ENCODE data around the gene BRD7.

BRD7 gene

DNA sequence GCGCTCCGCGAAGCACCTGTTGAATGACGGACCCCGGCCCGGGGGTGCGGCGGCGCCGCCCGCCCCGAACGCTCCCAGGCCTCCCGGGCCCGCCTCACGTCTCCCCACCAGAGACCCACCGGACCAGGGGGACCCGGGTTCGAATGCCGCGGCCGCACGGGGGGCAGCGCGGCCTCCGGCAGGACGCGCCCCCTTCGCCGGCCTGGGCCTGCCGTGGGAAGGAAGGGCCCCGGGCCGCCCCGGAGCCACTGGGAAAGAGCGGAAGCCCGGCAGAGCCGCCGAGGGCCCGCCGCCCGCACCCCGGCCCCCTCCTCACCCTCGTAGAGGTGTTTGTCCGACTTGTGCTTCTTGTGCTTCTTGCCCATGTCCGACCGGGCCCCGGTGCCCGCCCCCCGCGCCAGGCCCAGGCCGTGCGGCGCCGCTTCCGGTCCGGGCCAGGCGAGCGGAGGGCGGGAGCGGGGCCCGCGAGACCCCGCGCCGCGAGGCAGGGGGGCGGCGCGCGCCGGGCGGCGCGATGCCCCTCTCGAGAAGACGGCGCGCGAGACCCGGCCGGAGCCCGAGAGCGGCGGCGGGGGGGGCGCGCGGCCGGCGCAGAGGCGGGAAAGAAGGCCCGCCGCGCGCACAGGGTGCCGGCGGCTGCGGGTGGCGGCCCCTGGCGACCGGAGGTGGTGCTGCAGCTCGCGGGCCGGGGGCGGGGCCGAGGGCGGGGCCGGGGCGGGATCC lies at the start of gene BRD7:
Gene BRD7, minus strand, starts transcription at position 579 of the 723 bp plus-strand sequence. Its CDS starts 214 bp downstream, at position 365.
- peak; percentile 52 for DNase-seq

DNA sequence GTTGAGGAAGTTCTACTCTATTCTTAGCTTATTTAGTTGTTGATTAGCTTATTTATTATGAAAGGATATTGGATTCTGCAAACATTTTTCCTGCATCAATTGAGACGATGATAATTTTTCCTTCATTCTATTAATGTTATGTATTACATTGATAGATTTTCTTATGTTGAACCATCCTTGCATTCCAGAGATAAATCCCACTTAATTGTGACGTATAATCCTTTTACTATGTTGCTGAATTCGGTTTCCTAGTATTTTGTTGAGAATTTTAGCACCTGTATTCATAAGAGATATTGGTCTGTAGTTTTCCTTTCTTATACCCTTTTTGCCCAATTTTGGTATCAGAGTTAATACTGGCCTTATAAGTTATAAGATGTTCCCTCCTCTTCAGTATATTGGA lies 47.6 kb upstream of the BRD7 start:
- DNase-seq: no peak

DNA sequence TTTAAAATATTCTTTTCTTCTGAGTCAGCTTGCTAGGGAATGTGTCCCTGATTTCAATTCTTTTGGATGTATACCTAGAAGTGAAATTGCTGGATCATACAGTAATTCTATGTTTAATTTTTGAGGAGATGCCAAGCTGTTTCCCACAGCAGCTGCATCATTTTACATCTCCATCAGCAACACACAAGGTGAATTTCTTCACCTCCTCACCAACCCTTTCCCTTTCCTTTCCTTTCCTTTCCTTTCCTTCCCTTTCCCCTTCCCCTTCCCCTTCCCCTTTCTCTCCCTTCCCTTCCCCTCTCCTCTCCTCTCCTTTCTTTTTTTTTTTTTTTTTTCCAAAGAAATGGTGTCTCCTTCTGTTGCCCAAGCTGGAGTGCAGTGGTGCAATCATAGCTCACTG lies 45.4 kb upstream of the BRD7 start:
- no peak for DNase-seq

DNA sequence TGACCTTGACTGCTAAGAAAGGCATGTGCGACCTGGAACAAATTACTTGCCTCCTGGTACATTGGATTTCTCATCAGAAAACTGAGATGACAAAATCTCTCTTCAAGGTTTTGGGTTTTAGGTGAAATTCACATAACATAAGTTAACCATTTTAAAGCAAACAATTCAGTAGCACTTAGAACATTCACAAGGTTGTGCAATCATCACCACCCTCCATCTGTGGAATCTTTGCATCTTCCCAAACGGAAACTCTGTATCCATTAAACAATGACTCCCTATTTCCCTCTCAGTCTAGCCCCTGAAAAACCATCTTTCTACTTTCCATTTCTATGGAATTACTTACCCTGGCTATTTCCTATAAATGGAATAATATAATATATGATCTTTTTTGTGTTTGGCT lies 42.2 kb upstream of the BRD7 start:
- DNase-seq: no peak

DNA sequence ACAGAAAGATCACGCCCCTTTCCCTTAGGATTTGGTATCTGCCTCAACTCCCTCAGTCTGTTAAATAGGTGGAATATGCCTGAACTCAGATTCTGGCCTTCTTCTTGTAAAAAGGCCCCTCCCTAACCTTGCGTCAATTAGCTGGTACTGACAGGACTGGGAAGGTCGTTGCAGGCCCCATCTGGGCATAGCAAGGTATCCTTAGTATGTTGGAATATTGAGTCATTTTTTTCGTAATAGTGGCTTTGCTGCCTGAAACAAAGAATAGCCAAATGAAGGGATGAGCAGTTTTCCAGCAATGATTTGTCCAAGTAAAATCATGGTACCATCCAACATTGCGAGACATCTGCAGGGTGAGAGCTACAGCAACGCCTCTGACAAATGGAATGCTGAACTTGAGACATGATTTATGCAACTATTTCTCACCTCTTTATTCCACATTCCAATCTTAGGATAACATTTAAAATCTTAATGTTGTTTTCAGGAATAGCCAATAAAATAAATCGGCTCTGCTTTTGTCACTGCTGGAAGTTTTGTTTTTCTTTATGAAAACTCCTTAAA lies 39.3 kb upstream of the BRD7 start:
- no peak for DNase-seq

DNA sequence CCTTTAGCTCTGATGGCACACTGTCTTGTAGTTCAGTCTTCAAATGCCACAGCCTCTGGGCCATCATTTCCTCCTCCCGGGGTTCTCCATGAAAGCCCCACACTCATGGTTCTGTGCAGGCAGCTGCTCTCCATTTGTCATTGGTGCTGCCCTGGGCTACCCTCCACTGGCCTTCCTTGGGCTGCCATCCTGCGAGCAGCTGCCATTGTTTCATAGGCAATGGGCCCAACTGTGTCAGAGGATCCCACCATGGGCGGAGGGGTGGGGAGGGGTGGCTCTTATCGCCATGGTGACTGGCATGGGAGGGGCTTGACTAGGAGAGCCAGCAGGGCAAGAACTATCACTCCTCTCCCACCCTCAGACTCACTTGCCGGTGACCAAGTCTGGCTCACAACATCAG lies 38.6 kb upstream of the BRD7 start:
- no peak for DNase-seq

DNA sequence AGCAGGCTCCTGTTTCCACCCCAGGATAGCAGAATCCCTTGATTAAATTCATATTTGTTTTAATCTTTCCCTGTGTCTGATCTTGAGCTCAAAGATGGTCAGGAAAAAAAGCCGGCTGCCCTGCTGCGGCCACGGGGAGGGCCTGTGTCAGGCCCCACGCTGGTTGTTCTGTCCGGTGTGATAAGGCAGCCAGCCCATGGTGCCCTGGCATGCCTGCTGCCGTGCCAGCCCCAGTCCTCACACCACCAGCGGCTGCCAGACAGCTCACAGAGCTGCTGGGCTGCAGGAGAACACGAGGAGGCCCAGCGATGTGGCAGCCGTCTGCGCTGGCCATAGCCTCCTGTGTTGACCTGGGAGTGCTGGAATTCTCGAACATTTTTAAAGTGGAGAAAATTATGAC lies 34.7 kb upstream of the BRD7 start:
- DNase-seq: no peak

DNA sequence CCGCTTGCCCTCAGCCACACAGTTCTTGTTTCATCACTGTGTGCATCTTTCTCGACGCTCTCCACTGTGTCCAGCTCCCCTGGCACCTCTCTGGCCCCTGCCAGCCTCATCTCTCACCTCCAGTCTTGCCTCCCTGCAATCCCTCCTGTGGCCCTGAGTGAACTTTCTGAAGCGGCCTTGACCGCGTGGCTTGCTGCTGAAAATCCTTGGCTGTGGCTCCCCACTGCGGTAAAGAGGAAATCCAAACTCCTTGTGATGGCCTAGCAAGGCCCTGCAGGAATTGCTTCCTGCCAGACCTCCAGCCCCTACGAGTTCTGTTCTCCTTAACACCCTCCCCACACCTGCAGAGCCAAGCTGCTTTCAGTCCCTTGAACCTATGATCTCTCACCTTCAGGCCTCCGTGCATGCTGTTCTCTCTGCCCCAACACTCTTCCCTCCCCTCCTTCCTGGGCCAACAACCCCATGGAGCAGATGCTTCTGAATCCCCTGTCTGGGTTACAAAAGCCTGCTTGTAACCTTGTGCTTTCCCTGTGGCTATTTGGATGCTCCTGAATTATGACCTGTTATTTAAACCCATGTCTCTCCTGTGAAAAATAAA lies 33.6 kb upstream of the BRD7 start:
- no peak for DNase-seq

DNA sequence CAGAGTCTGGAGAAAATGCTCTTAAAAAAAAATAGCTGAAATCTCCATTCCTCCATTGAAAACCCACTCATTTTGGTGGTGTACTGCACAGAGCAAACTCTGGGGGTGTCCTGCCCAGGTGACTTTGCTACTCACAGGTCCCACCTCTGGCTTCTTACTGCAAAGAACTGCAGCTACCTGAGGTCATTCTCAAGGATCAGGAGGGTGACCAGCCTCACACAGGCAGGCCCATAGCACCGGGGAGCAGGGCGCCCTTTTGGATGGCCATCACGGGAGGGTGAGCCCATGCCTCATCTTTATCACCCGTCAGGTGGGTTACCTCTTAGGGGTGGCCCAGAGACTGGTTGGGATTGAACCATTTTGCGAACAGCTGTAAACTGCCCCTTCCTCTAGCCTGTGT lies 32.6 kb upstream of the BRD7 start:
- no peak for DNase-seq

DNA sequence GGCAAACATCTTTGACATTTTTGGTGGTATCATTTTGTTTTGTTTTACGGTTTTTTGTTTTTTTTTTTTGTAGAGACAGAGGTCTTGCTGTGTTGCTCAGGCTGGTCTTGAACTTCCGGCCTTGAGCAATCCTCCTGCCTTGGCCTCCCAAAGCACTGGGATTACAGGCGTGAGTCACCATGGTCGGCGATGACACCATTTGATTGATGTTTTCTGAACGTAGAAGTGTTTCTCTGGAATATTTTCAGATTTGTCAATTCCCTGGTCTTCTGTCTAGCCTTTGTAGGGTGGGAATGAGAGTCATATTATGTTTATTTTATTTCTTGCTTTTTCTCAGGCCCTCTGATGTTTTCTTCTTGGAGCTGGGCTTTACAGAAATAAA lies 32.2 kb upstream of the BRD7 start:
- no peak for DNase-seq

DNA sequence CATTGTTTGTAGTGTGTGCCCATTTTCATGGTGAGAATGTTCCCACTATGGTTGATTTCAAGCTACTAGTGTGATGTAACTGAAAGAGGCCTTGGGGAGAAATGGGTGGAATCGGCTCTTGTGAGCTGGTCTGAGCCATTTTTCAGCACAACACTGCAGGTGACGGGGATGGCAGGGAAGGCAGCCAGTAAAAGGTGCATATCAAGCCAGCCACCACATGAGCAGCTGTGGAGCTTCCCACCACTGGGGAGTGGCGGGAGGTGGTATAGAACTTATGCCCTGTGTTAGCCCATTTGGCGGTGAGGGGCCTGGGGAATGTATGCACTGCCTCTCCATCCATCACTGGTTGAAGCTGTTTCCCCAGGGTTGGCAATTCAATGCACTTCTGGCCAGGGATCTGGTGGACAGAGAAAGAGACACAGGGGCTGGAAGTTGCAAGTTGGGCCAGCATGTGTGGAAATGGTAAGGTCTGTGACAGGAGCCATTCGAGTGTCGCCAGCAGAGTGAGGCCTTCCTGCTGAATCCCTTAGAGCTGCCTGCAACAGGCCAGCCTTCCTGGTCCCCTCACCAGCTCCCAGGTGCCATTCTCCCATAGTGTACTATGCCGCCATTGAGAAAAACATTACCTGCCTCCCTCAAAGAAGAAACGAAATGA lies 31.7 kb upstream of the BRD7 start:
- no peak for DNase-seq

DNA sequence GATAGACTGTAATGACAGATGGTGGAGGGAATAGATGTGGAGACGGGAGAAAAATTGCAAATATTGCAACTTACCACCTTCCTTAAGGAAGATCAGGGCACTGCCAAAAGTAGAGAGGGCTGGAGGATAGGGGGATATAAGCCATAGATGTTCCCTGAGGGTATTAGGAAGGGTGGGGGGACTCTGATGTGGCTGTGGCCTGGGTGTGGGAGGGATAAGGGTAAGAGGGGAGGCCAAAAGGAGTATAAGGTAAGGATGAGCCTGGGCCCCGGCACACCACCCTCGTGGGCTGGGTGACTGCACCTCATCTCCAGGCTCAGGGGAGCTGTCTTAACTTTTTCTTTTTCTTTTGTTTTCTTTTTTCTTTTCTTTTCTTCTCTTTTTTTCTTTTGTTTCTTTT lies 30.6 kb upstream of the BRD7 start:
- no peak for DNase-seq

DNA sequence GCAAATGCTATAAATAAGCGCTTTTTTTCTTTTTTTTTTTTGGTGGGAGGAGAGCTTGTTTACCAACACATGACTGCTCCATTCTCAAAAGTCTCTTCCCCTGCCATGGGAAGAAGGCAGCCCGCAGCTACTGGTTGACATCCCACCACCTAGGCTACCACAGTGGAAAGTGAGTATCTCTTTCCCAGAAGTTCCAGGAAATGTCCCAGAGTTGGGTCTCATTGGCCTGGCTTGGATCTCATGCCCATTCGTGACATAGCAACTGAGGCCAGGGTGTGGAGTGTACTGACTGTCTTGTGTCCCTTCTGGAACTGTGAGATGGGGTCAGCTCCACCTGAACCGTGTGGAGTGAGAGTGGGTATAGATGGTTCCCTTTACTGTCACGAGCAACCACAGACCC lies 29.5 kb upstream of the BRD7 start:
- no peak for DNase-seq

DNA sequence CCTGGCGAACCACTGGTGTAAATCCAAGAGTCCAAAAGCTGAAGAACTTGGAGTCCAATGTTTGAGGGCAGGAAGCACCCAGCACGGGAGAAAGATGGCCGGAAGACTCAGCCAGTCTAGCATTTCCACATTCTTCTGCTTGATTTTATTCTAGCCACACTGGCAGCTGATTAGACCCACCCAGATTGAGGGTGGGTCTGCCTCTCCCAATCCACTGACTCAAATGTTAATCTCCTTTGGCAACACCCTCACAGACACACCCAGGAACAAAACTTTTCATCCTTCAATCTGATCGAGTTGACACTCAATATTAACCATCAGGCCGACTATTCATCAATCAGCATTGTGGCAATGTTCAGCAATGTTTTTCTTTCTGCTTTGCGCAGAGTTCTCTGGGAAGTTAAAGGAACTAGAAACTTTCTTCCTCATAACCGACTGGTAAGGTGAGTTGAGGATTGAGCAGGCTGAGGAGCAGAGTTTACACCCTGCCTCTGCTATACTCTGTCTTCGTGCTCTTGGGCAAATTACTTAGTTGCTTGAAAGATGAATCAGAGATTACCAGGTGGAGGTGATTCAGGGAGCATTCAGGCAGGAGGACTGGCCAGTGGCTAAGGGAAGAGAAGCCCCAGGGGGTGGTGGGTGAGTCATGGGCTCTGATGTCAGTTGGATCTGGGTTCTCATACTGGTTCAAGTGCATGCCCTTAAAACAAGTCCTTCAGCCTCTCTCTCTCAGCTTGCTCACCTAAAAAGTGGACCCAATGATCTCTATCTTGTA lies 28.2 kb upstream of the BRD7 start:
- DNase-seq: no peak

DNA sequence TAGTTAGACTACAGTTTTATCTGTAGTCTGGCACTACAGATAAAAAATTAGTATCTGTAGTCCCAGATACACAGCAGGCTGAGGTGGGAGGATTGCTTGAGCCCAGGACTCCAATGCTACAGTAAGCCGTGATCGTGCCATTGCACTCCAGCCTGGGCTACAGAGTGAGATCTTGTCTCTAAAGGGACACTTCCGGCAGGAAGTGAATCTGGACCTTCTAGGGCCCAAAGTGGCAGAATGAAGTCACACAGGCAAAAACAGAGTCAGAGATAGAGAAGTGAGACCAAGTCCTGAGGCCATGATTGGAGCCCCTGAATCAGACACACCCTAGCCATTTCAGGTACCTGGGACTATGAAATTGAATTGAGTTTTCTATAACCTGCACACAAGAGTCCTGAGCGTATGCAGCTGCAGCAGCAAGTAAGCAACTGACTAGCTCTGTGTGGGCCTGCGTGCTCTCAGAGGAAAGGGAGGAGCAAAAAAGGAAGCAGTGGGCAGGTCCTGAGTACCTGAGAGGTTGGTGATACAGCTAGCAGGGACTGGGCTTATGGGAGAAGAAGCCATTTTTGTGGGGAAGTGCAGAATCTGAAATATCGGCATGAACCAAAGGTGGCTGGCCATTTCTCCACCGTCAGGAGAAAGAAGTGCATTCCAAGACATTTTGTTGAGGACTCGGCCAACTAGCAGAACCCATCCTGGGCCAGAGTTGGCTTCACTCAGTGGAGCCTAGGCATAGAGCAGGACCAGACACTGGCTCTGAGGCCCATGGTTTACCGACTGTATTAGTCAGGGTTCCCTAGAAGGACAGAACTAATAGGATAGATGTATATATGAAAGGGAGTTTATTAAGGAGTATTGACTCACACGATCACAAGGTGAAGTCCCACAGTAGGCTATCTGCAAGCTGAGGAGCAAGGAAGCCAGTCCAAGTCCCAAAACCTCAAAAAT lies 27.2 kb upstream of the BRD7 start:
- DNase-seq: no peak

DNA sequence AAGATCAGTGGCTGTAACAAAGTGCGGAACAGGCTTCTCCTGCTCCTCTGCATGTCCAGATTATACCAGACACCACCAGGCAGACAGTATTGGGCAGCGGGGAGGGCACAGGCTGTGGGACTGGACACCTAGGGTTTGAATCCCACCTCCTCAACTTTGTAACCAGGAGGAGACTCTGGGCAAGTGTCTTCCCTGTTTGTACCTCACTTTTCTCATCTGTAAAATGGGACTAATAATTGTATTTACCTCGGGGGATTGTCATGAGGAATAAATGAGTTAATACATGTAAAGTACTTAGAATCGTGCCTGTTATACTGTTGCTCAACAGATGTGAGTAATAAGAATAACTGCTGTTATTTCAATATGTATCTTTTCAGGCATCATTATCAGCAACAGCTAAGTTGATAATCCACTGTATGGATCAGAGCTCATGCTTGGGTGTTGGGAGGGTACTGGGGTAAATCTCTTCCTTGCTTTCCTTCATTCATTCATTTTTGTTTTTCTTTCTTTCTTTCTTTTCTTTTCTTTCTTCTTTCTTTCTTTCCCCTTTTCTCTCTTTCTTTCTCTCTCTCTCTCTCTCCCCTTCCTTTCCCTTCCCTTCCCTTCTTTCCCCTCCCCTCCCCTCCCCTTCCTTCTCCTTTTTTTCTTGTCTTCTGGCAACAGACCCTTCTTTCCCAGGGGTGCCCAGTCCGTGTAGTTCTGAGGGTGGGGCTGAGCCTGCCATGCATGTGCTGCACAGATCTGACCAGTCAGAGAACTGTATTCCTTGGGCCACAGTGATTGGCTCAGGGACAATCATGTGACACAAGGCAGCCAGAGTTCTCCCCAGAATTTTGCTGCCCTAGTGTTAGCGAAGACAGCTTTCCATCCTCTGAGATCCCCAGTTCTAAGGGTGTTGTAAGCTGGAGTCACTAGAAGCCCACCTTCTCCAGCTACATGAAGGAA lies 25.3 kb upstream of the BRD7 start:
- no peak for DNase-seq

DNA sequence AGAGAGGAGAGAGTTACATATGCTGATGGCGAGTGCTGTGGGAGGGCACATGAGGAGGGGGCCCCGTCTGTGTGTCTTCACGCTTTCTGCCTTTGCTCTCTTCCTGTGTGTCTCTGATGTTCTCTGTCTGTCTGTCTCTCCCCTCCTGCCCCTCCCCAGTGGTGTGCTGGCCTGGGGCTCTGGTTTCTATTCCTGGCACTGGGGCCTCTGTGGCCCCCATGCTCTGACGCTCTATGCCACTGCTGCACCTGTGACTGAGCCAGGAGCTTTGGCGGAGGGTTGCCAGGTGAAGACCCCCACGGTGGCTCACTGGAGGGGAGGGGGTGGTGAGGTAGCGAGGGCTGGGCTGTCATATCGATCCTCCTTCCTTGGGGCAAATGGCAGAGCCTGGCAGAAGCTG lies 24.6 kb upstream of the BRD7 start:
- DNase-seq: no peak

DNA sequence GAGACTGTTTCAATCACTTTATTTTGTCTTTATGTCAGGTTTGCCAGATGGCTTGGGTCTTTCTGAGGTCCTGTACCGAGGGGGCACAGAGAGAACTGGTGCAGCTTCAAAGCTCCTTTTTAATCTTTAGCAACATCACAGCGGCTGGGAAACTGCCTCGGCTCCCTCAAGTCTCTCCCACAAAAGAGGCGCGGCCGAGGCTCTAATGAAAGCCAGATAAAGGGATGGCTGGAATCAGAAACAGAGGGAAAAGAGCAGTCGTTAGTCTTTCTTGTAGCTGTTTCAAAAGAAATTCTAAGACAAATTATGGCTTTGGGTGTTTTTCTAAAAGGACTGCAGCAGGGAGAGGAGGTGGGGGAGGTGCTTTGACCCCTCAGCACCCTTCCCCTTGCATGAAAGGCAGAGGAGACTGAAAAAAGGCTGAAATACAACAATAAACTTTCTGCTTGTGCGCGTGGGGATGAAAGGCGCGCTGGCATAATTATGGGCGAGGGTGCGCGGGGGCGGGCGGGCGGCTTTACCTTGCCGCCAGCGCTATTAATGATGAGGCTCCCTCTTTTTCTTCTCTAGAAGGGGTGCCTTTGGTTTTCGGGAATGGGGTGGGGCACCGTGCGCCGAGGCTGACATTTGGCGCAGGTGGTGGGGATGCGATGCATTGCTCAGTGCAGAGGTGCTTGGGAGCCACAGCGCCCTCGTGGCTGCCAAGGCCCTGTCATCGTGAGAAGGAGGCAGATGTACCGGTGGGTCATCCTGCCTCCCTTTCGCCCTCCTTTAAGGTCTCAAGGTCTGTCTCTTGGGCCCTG lies 22.3 kb upstream of the BRD7 start:
- no peak for DNase-seq

DNA sequence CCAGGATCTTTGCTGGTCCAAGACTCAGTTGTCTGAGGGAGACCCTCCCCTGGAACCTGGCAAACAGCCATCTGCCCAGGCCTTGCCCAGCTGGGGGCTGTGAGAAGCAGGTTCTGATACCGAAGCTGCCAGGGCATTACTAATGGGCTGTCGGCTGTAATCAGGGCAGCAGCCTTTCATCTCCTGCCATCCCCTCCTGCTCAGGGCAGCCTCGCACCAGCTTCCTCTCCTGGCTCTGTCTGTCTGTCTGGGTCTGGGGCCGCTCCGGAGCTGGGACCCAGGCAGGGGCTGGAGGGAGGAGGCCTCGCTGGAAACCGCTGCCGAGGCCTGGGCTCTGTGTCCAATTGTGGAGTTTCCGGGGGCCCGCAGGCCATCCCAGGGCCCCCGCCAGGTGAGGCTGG lies 21.6 kb upstream of the BRD7 start:
- DNase-seq: no peak

DNA sequence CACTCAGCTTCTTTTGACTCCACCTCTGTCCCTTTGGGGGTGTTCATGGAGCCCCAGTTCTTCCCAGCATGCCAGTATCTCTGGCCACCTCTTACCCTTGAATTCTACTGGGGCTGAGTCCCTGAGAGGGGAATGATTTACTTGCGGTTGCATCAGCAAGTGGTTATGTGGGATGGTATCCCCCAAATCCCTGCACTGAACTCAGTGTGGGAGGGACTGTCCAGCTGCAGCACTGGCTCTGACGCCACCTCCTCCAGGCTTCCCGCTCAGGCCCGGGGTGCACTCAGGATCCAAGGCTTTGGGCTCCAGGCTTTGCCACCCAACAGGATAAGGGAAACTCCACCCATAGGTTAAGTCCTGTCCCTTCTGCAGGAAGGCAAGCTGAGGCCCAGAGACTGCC lies 21.1 kb upstream of the BRD7 start:
- DNase-seq: no peak

Data from stimulated activated naive CD4-positive, alpha-beta T cell treated with Interleukin-2 at 50 U/mL for 16 hours (primary cell).